Vagina (tissue), 2 donors: ENCODE results near the gene INPP4B. TPM values are rescaled to one million over a fixed set of nuclear protein-coding genes. Genes with fewer than 3 reads are reported as not detected.

Experiments
- DNase-seq, 2 donors: peaks; one replicate each; pipeline ENCODE4 v3.0.0-alpha.2; 2017; ENCODE audit errors: extremely low spot score in 2 of 2
- H3K27ac ChIP-seq: fragments of 200-600 bp; sonication (generic); one replicate; pipeline ENCODE4 v1.5.1; 2019
- H3K27me3 ChIP-seq: fragments of 200-600 bp; sonication (generic); one replicate; pipeline ENCODE4 v1.5.1; 2019
- H3K36me3 ChIP-seq, 2 donors: fragments of 200-600 bp; sonication (generic); one replicate each; pipeline ENCODE4 v1.5.1; 2017 to 2019
- H3K4me1 ChIP-seq: fragments of 200-600 bp; sonication (generic); one replicate; pipeline ENCODE4 v1.5.1; 2019
- H3K4me3 ChIP-seq, 2 donors: fragments of 200-600 bp; sonication (generic); 1 replicate in 1 of 2; 2 replicates in 1 of 2; pipeline ENCODE4 v1.5.1; 2016 to 2019
- H3K9me3 ChIP-seq: fragments of 200-600 bp; sonication (generic); one replicate; pipeline ENCODE4 v1.5.1; 2019
- CTCF ChIP-seq, 3 experiments: fragments of 450-650 bp in 2 of 3; fragments of 200-600 bp in 1 of 3; sonication (generic) in 1 of 3; IDR thresholded peaks; one replicate each; pipeline ENCODE4 v1.5.1; 2017 to 2019; ENCODE audit warnings: antibody characterized with exemption in 3 of 3, mild to moderate bottlenecking in 2 of 3, moderate library complexity in 2 of 3
- POLR2A ChIP-seq, 2 donors: fragments of 450-650 bp; IDR thresholded peaks; one replicate each; pipeline ENCODE4 v1.6.1; 2017; ENCODE audit warnings: antibody characterized with exemption in 2 of 2, mild to moderate bottlenecking in 2 of 2, moderate library complexity in 2 of 2
- POLR2AphosphoS5 ChIP-seq, 2 donors: sonication (generic); formaldehyde crosslinking; IDR thresholded peaks; one replicate each; pipeline ENCODE4 v1.9.0; 2017; ENCODE audit warnings: antibody characterized with exemption in 2 of 2, mild to moderate bottlenecking in 2 of 2, low read depth in 1 of 2; ENCODE audit not compliant: insufficient read depth in 1 of 2
- intact Hi-C: fragments of 100-400 bp; cut with DNase I; formaldehyde crosslinking; loops from one replicate; pipeline ENCODE4 v1.15.1; 2023
- total RNA-seq: library from RNA; depleted of rRNA; stranded (reverse); fragments of >200 nt; gene quantifications from one replicate; pipeline ENCODE4 v1.2.3, GENCODE V29; 2016

The INPP4B gene
- total RNA-seq, 1 donor from 2014 or later: 21.1 TPM

- Histone ChIP-seq H3K4me1 (no peaks in the 10 kb centered on the region), H3K4me3 (no peak overlapping the region), H3K27ac (no peak overlapping the region), H3K27me3 (no peaks in the 10 kb centered on the region), H3K36me3 (no peaks in the 10 kb centered on the region), H3K9me3 (no peaks in the 10 kb centered on the region)
- no peak for TF ChIP-seq POLR2A (IDR thresholded peaks at IDR 0.05)
- no peak for TF ChIP-seq POLR2AphosphoS5 (IDR thresholded peaks at IDR 0.05; ENCODE audit: insufficient read depth in 1 of 2, low read depth in 1 of 2)
- no peak for TF ChIP-seq CTCF (IDR thresholded peaks at IDR 0.05)
- intact Hi-C loops: no loop called here
- no peak for DNase-seq
These were observed 120.2 kb downstream of the INPP4B start for GRCh38 chr4:142725886-142726285.

GRCh38 chr4:142721187-142721586 is 124.9 kb downstream of the INPP4B start:
- TF ChIP-seq CTCF (IDR thresholded peaks at IDR 0.05) (no peak), POLR2AphosphoS5 (IDR thresholded peaks at IDR 0.05; ENCODE audit: insufficient read depth in 1 of 2, low read depth in 1 of 2) (no peak), POLR2A (IDR thresholded peaks at IDR 0.05) (no peak)
- Histone ChIP-seq H3K36me3 (no peaks in the 10 kb centered on the region), H3K27me3 (no peaks in the 10 kb centered on the region), H3K4me3 (no peak overlapping the region), H3K9me3 (no peaks in the 10 kb centered on the region), H3K27ac (no peak overlapping the region), H3K4me1 (no peaks in the 10 kb centered on the region)
- intact Hi-C loops: no loop called here
- DNase-seq: no peak

GRCh38 chr4:142719854-142720541 is 126.1 kb downstream of the INPP4B start:
- Histone ChIP-seq H3K4me3 (no peak overlapping the region), H3K27ac (no peak overlapping the region), H3K9me3 (no peaks in the 10 kb centered on the region), H3K27me3 (no peaks in the 10 kb centered on the region), H3K4me1 (no peaks in the 10 kb centered on the region), H3K36me3 (no peaks in the 10 kb centered on the region)
- DNase-seq: no peak
- TF ChIP-seq CTCF (IDR thresholded peaks at IDR 0.05) (no peak), POLR2AphosphoS5 (IDR thresholded peaks at IDR 0.05; ENCODE audit: insufficient read depth in 1 of 2, low read depth in 1 of 2) (no peak), POLR2A (IDR thresholded peaks at IDR 0.05) (no peak)
- intact Hi-C loops: no loop called here

GRCh38 chr4:142718981-142719380 is 127.1 kb downstream of the INPP4B start:
- no peak overlapping the region for H3K4me3 ChIP-seq
- no peak for DNase-seq
- no peak overlapping the region for H3K27ac ChIP-seq
- H3K4me1 ChIP-seq: no peaks in the 10 kb centered on the region
- intact Hi-C loops: no loop called here
- TF ChIP-seq POLR2A (IDR thresholded peaks at IDR 0.05) (no peak), POLR2AphosphoS5 (IDR thresholded peaks at IDR 0.05; ENCODE audit: insufficient read depth in 1 of 2, low read depth in 1 of 2) (no peak), CTCF (IDR thresholded peaks at IDR 0.05) (no peak)
- no peaks in the 10 kb centered on the region for H3K27me3 ChIP-seq
- no peaks in the 10 kb centered on the region for H3K9me3 ChIP-seq
- H3K36me3 ChIP-seq: no peaks in the 10 kb centered on the region

- Histone ChIP-seq H3K9me3 (no peaks in the 10 kb centered on the region), H3K4me3 (no peak overlapping the region), H3K27ac (no peak overlapping the region), H3K4me1 (no peaks in the 10 kb centered on the region), H3K36me3 (no peaks in the 10 kb centered on the region), H3K27me3 (no peaks in the 10 kb centered on the region)
- intact Hi-C loops: no loop called here
- DNase-seq: no peak
- TF ChIP-seq POLR2AphosphoS5 (IDR thresholded peaks at IDR 0.05; ENCODE audit: insufficient read depth in 1 of 2, low read depth in 1 of 2): no peak
- no peak for TF ChIP-seq CTCF (IDR thresholded peaks at IDR 0.05)
- TF ChIP-seq POLR2A (IDR thresholded peaks at IDR 0.05): no peak
These were observed 130.4 kb downstream of the INPP4B start for GRCh38 chr4:142715727-142716126.
